OCI-LY3 (cell line): ENCODE data around the gene CCBE1.

Experiments
- CTCF ChIP-seq: fragments of 200-600, 300-600 bp; sonication (generic); IDR thresholded peaks from 2 replicates; pipeline ENCODE4 v1.5.1; 2014; ENCODE audit warnings: antibody characterized with exemption, low read length, low read depth
- EZH2phosphoT487 ChIP-seq: fragments of 200-600 bp; shearing (Covaris generic); IDR thresholded peaks from 2 replicates; pipeline ENCODE4 v1.6.1; 2018; ENCODE audit warnings: antibody characterized with exemption, mixed run types, low read depth

DNA sequence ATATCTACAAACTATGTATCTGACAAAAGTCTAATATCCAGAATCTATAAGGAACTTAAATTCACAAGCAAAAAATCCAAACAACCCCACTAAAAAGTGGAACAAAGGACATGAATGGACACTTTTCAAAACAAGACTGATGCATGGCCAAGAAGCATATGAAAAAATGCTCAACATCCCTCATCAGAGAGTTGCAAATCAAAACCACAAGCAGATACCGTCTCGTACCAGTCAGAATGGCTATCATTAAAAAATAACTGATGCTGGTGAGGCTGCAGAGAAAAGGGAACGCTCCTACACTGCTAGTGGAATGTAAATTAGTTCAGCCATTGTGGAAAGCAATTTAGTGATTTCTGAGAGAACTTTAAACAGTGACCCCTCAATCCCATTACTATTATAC, 56.5 kb downstream of the CCBE1 start:
- no peak for TF ChIP-seq CTCF
- no peak for TF ChIP-seq EZH2phosphoT487
